Coronary artery (tissue), 2 donors: ENCODE data around the gene PARK7.

Source experiments
- DNase-seq: peaks from one replicate; pipeline ENCODE4 v3.0.0-alpha.2; 2017; ENCODE audit warnings: low spot score
- H3K27ac ChIP-seq, 2 donors: fragments of 200-600 bp; sonication (generic); one replicate each; pipeline ENCODE4 v1.5.1; 2016 to 2019
- H3K4me3 ChIP-seq: fragments of 200-600 bp; sonication (generic); 2 replicates; pipeline ENCODE4 v1.5.1; 2016; ENCODE audit warnings: mild to moderate bottlenecking, moderate library complexity
- CTCF ChIP-seq: fragments of 200-600 bp; sonication (generic); IDR thresholded peaks from one replicate; pipeline ENCODE4 v1.5.1; 2019; ENCODE audit warnings: antibody characterized with exemption

PARK7 gene

GRCh38 chr1:7984811-7985210 is 23.3 kb downstream of the PARK7 start:
- TF ChIP-seq CTCF = no peak
- no peak overlapping the region for H3K27ac ChIP-seq
- H3K4me3 ChIP-seq = no peak overlapping the region
- DNase-seq = no peak

GRCh38 chr1:7985851-7986612 is 24.5 kb downstream of the PARK7 start:
- no peak for TF ChIP-seq CTCF
- H3K27ac ChIP-seq = no peak overlapping the region
- H3K4me3 ChIP-seq = no peak overlapping the region
- DNase-seq = no peak

- no peak for DNase-seq
Observed at GRCh38 chr1:7987528-7987927, 26.0 kb downstream of the PARK7 start.

GRCh38 chr1:7988576-7988975 is 27.1 kb downstream of the PARK7 start:
- H3K27ac ChIP-seq = no peak overlapping the region
- no peak for TF ChIP-seq CTCF
- no peak for DNase-seq

More at GRCh38 chr1:7987528-7987927, 26.0 kb downstream of the PARK7 start:
- no peak for TF ChIP-seq CTCF
- H3K4me3 ChIP-seq = no peak overlapping the region
- no peak overlapping the region for H3K27ac ChIP-seq

GRCh38 chr1:7989762-7990428 is 28.4 kb downstream of the PARK7 start:
- no peak for DNase-seq
- no peak overlapping the region for H3K4me3 ChIP-seq
- no peak for TF ChIP-seq CTCF
- peak overlapping the region in 1 of 2 donors; percentile 26 for H3K27ac ChIP-seq

More at GRCh38 chr1:7988576-7988975, 27.1 kb downstream of the PARK7 start:
- H3K4me3 ChIP-seq = no peak overlapping the region

- no peak for TF ChIP-seq CTCF
Observed at GRCh38 chr1:7991504-7992440, 30.3 kb downstream of the PARK7 start.

More at GRCh38 chr1:7991504-7992440, 30.3 kb downstream of the PARK7 start:
- no peak for DNase-seq
- H3K4me3 ChIP-seq = no peak overlapping the region
- no peak overlapping the region for H3K27ac ChIP-seq
